Type B pancreatic cell (in vitro differentiated cells): ENCODE measurements around the gene NTM. TPM values are rescaled to one million over a fixed set of nuclear protein-coding genes. Genes with fewer than 3 reads are reported as not detected.

Source experiments
- DNase-seq: peaks from one replicate; pipeline ENCODE4 v3.0.0; 2021; ENCODE audit warnings: mixed read lengths; ENCODE audit not compliant: unreplicated experiment; ENCODE audit errors: extremely low spot score
- H3K27ac Mint-ChIP-seq: 2 replicates; pipeline ENCODE4 v1.8.0; 2021; ENCODE audit warnings: mild to moderate bottlenecking, mixed read lengths
- H3K27me3 Mint-ChIP-seq: 2 replicates; pipeline ENCODE4 v1.8.0; 2021; ENCODE audit warnings: mixed read lengths
- H3K36me3 Mint-ChIP-seq: 2 replicates; pipeline ENCODE4 v1.8.0; 2021; ENCODE audit warnings: mixed read lengths
- H3K4me1 Mint-ChIP-seq: one replicate; pipeline ENCODE4 v1.8.0; 2021; ENCODE audit warnings: mixed read lengths; ENCODE audit not compliant: unreplicated experiment
- H3K4me3 Mint-ChIP-seq: 2 replicates; pipeline ENCODE4 v1.8.0; 2021; ENCODE audit warnings: mild to moderate bottlenecking, mixed read lengths
- H3K9me3 Mint-ChIP-seq: 2 replicates; pipeline ENCODE4 v1.8.0; 2021; ENCODE audit warnings: mixed read lengths
- CTCF ChIP-seq: fragments of 200-600 bp; sonication (generic); conservative IDR thresholded peaks from 2 replicates; pipeline ENCODE4 v1.5.0; 2021; ENCODE audit warnings: antibody characterized with exemption, mild to moderate bottlenecking
- total RNA-seq: library from RNA; stranded (reverse); gene quantifications from 2 replicates; pipeline ENCODE4 v1.2.1, GENCODE V29; 2021; ENCODE audit warnings: low replicate concordance

NTM gene
- total RNA-seq, 1 donor from 2014 or later, result 19.2 TPM

GRCh38 chr11:132112846-132113245 is 742.4 kb downstream of the NTM start:
- Mint-ChIP-seq H3K36me3 (no peaks in the 10 kb centered on the region), H3K9me3 (no peaks in the 10 kb centered on the region), H3K27me3 (peaks cover 4% of the 10 kb centered on the region), H3K27ac (no peak overlapping the region), H3K4me3 (no peak overlapping the region), H3K4me1 (peaks cover 13% of the 10 kb centered on the region)
- TF ChIP-seq CTCF, result no peak
- no peak for DNase-seq

- no peak overlapping the region for H3K27ac Mint-ChIP-seq
- no peak for DNase-seq
These were observed 743.8 kb downstream of the NTM start for GRCh38 chr11:132114185-132114584.

GRCh38 chr11:132114743-132115142 is 744.3 kb downstream of the NTM start:
- H3K4me1 Mint-ChIP-seq, result peaks cover 13% of the 10 kb centered on the region
- peaks cover 10% of the 10 kb centered on the region for H3K27me3 Mint-ChIP-seq
- H3K36me3 Mint-ChIP-seq, result no peaks in the 10 kb centered on the region
- no peak for DNase-seq
- no peaks in the 10 kb centered on the region for H3K9me3 Mint-ChIP-seq
- TF ChIP-seq CTCF, result no peak
- H3K4me3 Mint-ChIP-seq, result no peak overlapping the region
- H3K27ac Mint-ChIP-seq, result no peak overlapping the region

More at GRCh38 chr11:132114185-132114584, 743.8 kb downstream of the NTM start:
- peaks cover 13% of the 10 kb centered on the region for H3K4me1 Mint-ChIP-seq
- peak; percentile 64 for TF ChIP-seq CTCF
- H3K4me3 Mint-ChIP-seq, result no peak overlapping the region
- H3K9me3 Mint-ChIP-seq, result no peaks in the 10 kb centered on the region
- no peaks in the 10 kb centered on the region for H3K36me3 Mint-ChIP-seq
- peaks cover 10% of the 10 kb centered on the region for H3K27me3 Mint-ChIP-seq

GRCh38 chr11:132115454-132115853 is 745.0 kb downstream of the NTM start:
- TF ChIP-seq CTCF, result no peak
- H3K27ac Mint-ChIP-seq, result no peak overlapping the region
- no peaks in the 10 kb centered on the region for H3K36me3 Mint-ChIP-seq
- H3K4me3 Mint-ChIP-seq, result no peak overlapping the region
- H3K9me3 Mint-ChIP-seq, result no peaks in the 10 kb centered on the region
- H3K27me3 Mint-ChIP-seq, result peaks cover 16% of the 10 kb centered on the region
- peaks cover 13% of the 10 kb centered on the region for H3K4me1 Mint-ChIP-seq
- DNase-seq, result no peak

GRCh38 chr11:132116516-132116915 is 746.1 kb downstream of the NTM start:
- Mint-ChIP-seq H3K4me1 (peaks cover 19% of the 10 kb centered on the region), H3K4me3 (no peak overlapping the region), H3K36me3 (no peaks in the 10 kb centered on the region), H3K27ac (no peak overlapping the region), H3K9me3 (no peaks in the 10 kb centered on the region), H3K27me3 (peaks cover 22% of the 10 kb centered on the region)
- DNase-seq, result no peak
- no peak for TF ChIP-seq CTCF

GRCh38 chr11:132118661-132119060 is 748.2 kb downstream of the NTM start:
- H3K27me3 Mint-ChIP-seq, result peaks cover 35% of the 10 kb centered on the region

More at GRCh38 chr11:132118661-132119060, 748.2 kb downstream of the NTM start:
- H3K4me3 Mint-ChIP-seq, result no peak overlapping the region
- peaks cover 14% of the 10 kb centered on the region for H3K4me1 Mint-ChIP-seq
- DNase-seq, result no peak
- no peaks in the 10 kb centered on the region for H3K36me3 Mint-ChIP-seq
- H3K9me3 Mint-ChIP-seq, result no peaks in the 10 kb centered on the region
- H3K27ac Mint-ChIP-seq, result no peak overlapping the region
- no peak for TF ChIP-seq CTCF
